Osteocyte (in vitro differentiated cells): Measurements from ENCODE around the gene AGMO. TPM values are rescaled to one million over a fixed set of nuclear protein-coding genes. Genes with fewer than 3 reads are reported as not detected.
A peak's percentile ranks its signal among the peaks of the same experiment; 100 is the strongest.

Experiments used
- DNase-seq: peaks from one replicate; pipeline ENCODE4 v3.0.0; 2021; ENCODE audit warnings: mixed read lengths; ENCODE audit not compliant: unreplicated experiment; ENCODE audit errors: extremely low spot score
- H3K27ac Mint-ChIP-seq: one replicate; pipeline ENCODE4 v1.8.0; 2021; ENCODE audit warnings: mild to moderate bottlenecking, mixed read lengths; ENCODE audit not compliant: unreplicated experiment
- H3K27me3 Mint-ChIP-seq: one replicate; pipeline ENCODE4 v1.8.0; 2021; ENCODE audit warnings: mixed read lengths; ENCODE audit not compliant: unreplicated experiment
- H3K36me3 Mint-ChIP-seq: one replicate; pipeline ENCODE4 v1.8.0; 2021; ENCODE audit warnings: mixed read lengths; ENCODE audit not compliant: unreplicated experiment
- H3K4me1 Mint-ChIP-seq: one replicate; pipeline ENCODE4 v1.8.0; 2021; ENCODE audit warnings: mixed read lengths; ENCODE audit not compliant: unreplicated experiment
- H3K4me3 Mint-ChIP-seq: one replicate; pipeline ENCODE4 v1.8.0; 2021; ENCODE audit warnings: mild to moderate bottlenecking, moderate library complexity, mixed read lengths; ENCODE audit not compliant: unreplicated experiment
- H3K9me3 Mint-ChIP-seq: one replicate; pipeline ENCODE4 v1.8.0; 2021; ENCODE audit warnings: mixed read lengths; ENCODE audit not compliant: unreplicated experiment
- total RNA-seq: library from RNA; stranded (reverse); gene quantifications from 2 replicates; pipeline ENCODE4 v1.2.1, GENCODE V29; 2021
- TF ChIP-seq, protein P1 (sequence below): fragments of 200-600 bp; sonication (generic); IDR thresholded peaks from 2 replicates; pipeline ENCODE4 v1.5.0; 2021; ENCODE audit warnings: antibody characterized with exemption, mild to moderate bottlenecking, moderate library complexity

Gene AGMO
- total RNA-seq, 1 donor from 2014 or later = 1.7 TPM

DNA sequence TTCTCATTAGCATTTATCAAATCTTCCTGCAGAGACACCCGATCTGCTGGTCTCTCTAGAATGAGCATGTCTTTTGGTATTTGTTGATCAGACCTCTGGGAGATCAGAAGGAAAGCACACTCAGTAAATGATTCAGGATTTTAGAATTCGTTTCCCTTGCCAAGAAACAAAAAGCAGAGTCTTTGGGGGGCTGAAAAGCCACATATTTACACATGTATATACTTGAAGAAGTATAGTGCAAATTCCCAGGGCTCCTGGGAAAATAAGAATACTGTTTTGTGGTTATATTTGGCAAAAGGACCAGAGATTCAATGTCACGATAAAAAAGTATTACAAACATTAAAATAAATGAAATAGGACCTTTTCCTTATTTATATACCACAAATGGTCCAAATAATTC lies 100.2 kb downstream of the AGMO start:
- no peaks in the 10 kb centered on the region for H3K9me3 Mint-ChIP-seq
- no peak overlapping the region for H3K4me3 Mint-ChIP-seq
- no peak for DNase-seq
- TF ChIP-seq, protein P1, sequence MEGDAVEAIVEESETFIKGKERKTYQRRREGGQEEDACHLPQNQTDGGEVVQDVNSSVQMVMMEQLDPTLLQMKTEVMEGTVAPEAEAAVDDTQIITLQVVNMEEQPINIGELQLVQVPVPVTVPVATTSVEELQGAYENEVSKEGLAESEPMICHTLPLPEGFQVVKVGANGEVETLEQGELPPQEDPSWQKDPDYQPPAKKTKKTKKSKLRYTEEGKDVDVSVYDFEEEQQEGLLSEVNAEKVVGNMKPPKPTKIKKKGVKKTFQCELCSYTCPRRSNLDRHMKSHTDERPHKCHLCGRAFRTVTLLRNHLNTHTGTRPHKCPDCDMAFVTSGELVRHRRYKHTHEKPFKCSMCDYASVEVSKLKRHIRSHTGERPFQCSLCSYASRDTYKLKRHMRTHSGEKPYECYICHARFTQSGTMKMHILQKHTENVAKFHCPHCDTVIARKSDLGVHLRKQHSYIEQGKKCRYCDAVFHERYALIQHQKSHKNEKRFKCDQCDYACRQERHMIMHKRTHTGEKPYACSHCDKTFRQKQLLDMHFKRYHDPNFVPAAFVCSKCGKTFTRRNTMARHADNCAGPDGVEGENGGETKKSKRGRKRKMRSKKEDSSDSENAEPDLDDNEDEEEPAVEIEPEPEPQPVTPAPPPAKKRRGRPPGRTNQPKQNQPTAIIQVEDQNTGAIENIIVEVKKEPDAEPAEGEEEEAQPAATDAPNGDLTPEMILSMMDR = no peak
- no peaks in the 10 kb centered on the region for H3K36me3 Mint-ChIP-seq
- H3K4me1 Mint-ChIP-seq = peaks cover 58% of the 10 kb centered on the region
- H3K27ac Mint-ChIP-seq = peak overlapping the region; percentile 45
- no peaks in the 10 kb centered on the region for H3K27me3 Mint-ChIP-seq

DNA sequence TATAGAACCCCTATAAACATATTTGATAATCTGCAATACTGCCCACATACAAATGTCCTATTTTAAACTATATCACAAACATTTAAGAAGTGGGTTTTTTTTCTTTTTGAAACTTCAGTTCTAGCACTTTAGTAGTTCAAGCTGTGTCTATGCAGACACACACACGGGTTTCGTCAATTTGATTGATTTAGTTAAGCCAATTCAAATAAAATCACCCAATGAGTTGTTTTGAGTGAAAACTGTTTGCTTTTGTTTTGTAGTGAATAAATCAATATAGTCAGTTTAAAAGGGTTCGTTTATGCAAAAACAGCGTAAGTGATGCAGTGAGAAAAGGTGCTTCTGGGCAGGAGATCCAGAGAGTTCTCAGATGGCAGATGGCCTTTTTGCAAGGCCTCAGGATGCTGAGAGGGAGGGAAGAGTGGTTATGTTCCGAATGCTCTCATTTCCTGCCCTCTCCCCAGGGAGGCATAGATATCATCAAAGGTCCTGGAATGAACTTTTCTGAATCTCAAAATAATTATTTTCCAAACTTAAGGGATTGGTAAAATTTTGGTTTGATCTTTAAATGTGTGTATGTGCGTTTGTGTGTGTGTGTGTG lies 102.7 kb downstream of the AGMO start:
- H3K27ac Mint-ChIP-seq = peak overlapping the region; percentile 50
- no peaks in the 10 kb centered on the region for H3K9me3 Mint-ChIP-seq
- no peak for DNase-seq
- H3K4me1 Mint-ChIP-seq = peaks cover 55% of the 10 kb centered on the region
- no peaks in the 10 kb centered on the region for H3K27me3 Mint-ChIP-seq
- TF ChIP-seq, protein P1 = no peak
- H3K4me3 Mint-ChIP-seq = no peak overlapping the region
- no peaks in the 10 kb centered on the region for H3K36me3 Mint-ChIP-seq

DNA sequence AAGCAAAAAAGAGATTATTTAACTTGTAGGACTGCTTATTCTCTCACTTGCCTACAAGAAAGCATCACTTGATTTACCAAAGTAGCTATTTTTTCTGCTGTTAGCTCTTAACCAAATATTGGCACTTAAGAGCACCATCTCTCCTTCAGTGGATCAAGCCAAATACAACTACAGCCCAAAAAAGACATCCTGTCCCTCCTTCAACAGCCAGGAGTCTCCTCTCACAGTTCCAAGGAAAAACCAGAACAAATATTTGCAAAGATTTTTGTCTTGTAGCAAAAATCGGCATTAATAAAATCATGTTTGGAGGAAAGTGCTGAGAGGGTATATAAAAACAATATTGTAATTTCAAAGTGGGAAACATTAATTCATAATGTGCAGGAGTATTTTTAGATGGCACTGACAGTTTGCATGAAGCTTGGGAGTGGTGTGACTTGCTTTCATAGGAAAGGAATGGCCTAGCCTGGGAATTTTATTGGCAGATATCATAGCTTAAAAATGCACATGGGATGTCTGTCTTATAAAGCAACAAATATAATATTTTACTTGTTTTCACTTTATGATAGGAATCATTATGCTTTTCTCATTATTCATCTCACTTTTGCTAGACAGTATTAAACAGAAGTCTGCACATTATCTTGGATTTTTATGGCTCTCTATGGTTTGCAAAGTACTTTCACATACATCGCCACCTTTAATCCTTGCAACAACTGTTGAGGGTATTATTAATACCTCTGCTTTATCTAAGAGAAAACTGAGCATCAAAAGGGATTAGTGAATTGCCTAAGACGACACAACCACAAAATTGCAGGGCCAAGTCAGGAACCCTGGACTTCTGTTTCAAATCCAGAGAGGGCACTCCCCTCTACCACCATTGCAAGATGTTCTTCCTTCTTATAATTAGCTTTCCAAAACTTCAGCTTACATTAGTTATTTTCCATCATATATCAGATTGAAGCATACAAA lies 103.5 kb downstream of the AGMO start:
- TF ChIP-seq, protein P1 = no peak
- Mint-ChIP-seq H3K27ac (no peak overlapping the region), H3K9me3 (no peaks in the 10 kb centered on the region), H3K4me3 (no peak overlapping the region), H3K36me3 (no peaks in the 10 kb centered on the region), H3K4me1 (peaks cover 52% of the 10 kb centered on the region), H3K27me3 (no peaks in the 10 kb centered on the region)
- no peak for DNase-seq

DNA sequence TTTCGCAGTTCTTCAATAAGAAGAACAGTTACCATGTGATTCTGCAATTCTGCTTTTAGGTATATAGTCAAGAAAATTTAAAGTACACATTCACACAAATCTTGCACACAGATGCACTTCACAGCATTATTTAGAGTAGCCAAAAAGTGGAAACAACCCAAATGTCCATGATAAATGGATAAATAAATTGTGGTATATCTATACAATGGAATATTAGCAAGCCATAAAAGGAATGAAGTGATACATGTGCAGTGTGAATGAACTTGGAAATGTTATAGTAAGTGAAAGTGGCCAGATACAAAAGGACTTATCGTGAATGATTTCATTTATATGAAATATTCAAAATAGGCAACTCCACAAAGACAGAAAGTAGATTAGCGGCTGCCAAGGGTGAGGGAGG lies 109.1 kb downstream of the AGMO start:
- no peak overlapping the region for H3K27ac Mint-ChIP-seq
- H3K9me3 Mint-ChIP-seq = peaks cover 4% of the 10 kb centered on the region
- no peak overlapping the region for H3K4me3 Mint-ChIP-seq
- no peak for DNase-seq
- peaks cover 8% of the 10 kb centered on the region for H3K4me1 Mint-ChIP-seq
- H3K36me3 Mint-ChIP-seq = no peaks in the 10 kb centered on the region
- H3K27me3 Mint-ChIP-seq = no peaks in the 10 kb centered on the region
- TF ChIP-seq, protein P1 = no peak

DNA sequence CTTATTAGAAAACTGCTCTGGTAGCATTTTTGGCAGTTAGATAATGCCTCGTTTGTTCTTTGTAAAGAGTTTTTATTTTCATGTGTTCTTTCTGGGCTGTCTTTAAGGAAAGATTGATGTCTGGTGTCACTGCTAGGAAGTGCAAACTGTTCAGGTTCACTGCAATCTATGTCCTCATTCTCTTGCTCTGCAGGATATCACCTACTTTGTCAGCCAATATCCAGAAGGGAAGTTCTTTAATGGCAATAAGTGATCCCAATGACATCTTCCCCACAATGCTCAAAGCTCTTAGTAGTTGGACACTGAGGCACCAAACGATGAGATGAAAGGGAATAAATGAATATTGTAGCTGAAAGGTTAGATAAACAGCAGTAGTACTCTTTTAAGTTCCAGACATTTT lies 115.1 kb downstream of the AGMO start:
- Mint-ChIP-seq H3K4me3 (no peak overlapping the region), H3K9me3 (peaks cover 5% of the 10 kb centered on the region), H3K27ac (no peak overlapping the region), H3K36me3 (no peaks in the 10 kb centered on the region), H3K27me3 (no peaks in the 10 kb centered on the region), H3K4me1 (peaks cover 2% of the 10 kb centered on the region)
- TF ChIP-seq, protein P1 = no peak
- no peak for DNase-seq
